ENCODE results near the gene GON4L. TPM values are rescaled to one million over a fixed set of nuclear protein-coding genes. Genes with fewer than 3 reads are reported as not detected.
"Not testable (repeated sequence)": the region's sequence is repeated elsewhere in the genome, so short reads cannot be mapped to it uniquely, and the experiment has no call there.

Gene GON4L
- total and polyA plus RNA-seq, 9 donors: 25.4 to 36.9 (median 28.0) TPM

GRCh38 chr1:155831279-155831976 lies 25.6 kb downstream of the GON4L start:
- no peak overlapping the region for H3K27ac ChIP-seq (ENCODE audit: low read length)
- 97% methylated on average over 3 of the region's 7 CpGs for WGBS (ENCODE audit: insufficient coverage)
- DNase-seq: no peak
- H3K4me3 ChIP-seq (ENCODE audit: low read length): no peak overlapping the region
- no peaks in the 10 kb centered on the region for H3K9me3 ChIP-seq (replicated peaks; ENCODE audit: control insufficient read depth, low read depth, low read length)
- no peaks in the 10 kb centered on the region for H3K27me3 ChIP-seq (ENCODE audit: control insufficient read depth, insufficient read depth, low read length)
- peaks cover 6% of the 10 kb centered on the region for H3K36me3 ChIP-seq (ENCODE audit: control insufficient read depth, insufficient read depth, low read length)
- no peaks in the 10 kb centered on the region for H3K4me1 ChIP-seq (ENCODE audit: control insufficient read depth, insufficient read depth, low read length)

DNA sequence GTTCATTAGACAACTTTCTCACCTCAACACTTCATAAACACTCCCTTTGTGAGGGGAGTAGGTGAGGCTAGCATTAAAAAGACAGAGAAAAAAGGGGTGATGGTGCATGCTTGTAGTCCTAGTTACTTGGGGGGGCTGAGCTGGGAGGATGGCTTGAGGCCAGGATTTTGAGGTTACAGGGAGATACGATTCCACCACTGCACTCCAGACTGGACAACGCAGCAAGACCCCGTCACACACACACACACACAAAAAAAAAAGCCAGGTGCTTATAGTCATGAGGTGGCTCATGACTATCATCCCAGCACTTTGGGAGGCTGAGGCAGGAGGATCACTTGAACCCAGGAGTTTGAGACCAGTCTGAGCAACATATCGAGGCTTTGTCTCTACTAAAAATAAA lies 29.6 kb downstream of the GON4L start:
- no peaks in the 10 kb centered on the region for H3K4me1 ChIP-seq (ENCODE audit: control insufficient read depth, insufficient read depth, low read length)
- H3K4me3 ChIP-seq (ENCODE audit: low read length): no peak overlapping the region
- no peak for DNase-seq
- peaks cover 17% of the 10 kb centered on the region for H3K36me3 ChIP-seq (ENCODE audit: control insufficient read depth, insufficient read depth, low read length)
- no peak overlapping the region for H3K27ac ChIP-seq (ENCODE audit: low read length)
- no CpG with 5 or more reads among the region's 4 CpGs for WGBS (ENCODE audit: insufficient coverage)
- H3K9me3 ChIP-seq (replicated peaks; ENCODE audit: control insufficient read depth, low read depth, low read length): no peaks in the 10 kb centered on the region
- no peaks in the 10 kb centered on the region for H3K27me3 ChIP-seq (ENCODE audit: control insufficient read depth, insufficient read depth, low read length)

- DNase-seq: no peak
- Histone ChIP-seq H3K27ac (ENCODE audit: low read length) (no peak overlapping the region), H3K9me3 (replicated peaks; ENCODE audit: control insufficient read depth, low read depth, low read length) (no peaks in the 10 kb centered on the region), H3K4me1 (ENCODE audit: control insufficient read depth, insufficient read depth, low read length) (no peaks in the 10 kb centered on the region), H3K27me3 (ENCODE audit: control insufficient read depth, insufficient read depth, low read length) (no peaks in the 10 kb centered on the region), H3K4me3 (ENCODE audit: low read length) (no peak overlapping the region), H3K36me3 (ENCODE audit: control insufficient read depth, insufficient read depth, low read length) (peaks cover 46% of the 10 kb centered on the region)
- WGBS (ENCODE audit: insufficient coverage): no CpG with 5 or more reads among the region's 1 CpG
Observed at GRCh38 chr1:155816351-155816750, 40.7 kb downstream of the GON4L start.

GRCh38 chr1:155813672-155814071 lies 43.3 kb downstream of the GON4L start:
- no peak overlapping the region for H3K27ac ChIP-seq (ENCODE audit: low read length)
- WGBS (ENCODE audit: insufficient coverage): no CpG with 5 or more reads among the region's 3 CpGs
- H3K27me3 ChIP-seq (ENCODE audit: control insufficient read depth, insufficient read depth, low read length): no peaks in the 10 kb centered on the region
- peaks cover 42% of the 10 kb centered on the region for H3K36me3 ChIP-seq (ENCODE audit: control insufficient read depth, insufficient read depth, low read length)
- H3K4me1 ChIP-seq (ENCODE audit: control insufficient read depth, insufficient read depth, low read length): no peaks in the 10 kb centered on the region
- DNase-seq: no peak
- no peak overlapping the region for H3K4me3 ChIP-seq (ENCODE audit: low read length)
- H3K9me3 ChIP-seq (replicated peaks; ENCODE audit: control insufficient read depth, low read depth, low read length): no peaks in the 10 kb centered on the region

DNA sequence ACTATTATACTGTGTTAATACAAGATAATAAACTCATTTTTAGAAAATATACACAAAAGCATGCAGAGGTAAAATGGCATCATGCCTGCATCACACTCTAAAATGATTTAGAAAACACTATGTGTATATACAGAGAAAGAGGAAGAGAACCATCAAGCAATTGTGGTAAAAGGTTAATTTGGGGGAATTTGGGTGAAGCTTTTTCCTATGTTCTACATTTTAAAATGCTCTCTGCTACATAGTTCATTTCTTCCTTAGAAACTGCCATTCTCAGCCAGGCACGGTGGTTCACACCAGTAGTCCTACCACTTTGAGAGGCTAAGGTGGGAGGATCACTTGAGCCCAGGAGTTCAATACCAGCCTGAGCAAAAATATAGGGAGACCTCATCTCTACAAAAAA lies 44.1 kb downstream of the GON4L start:
- H3K4me3 ChIP-seq (ENCODE audit: low read length): no peak overlapping the region
- WGBS (ENCODE audit: insufficient coverage): no CpG with 5 or more reads among the region's 1 CpG
- DNase-seq: no peak
- no peaks in the 10 kb centered on the region for H3K4me1 ChIP-seq (ENCODE audit: control insufficient read depth, insufficient read depth, low read length)
- peaks cover 42% of the 10 kb centered on the region for H3K36me3 ChIP-seq (ENCODE audit: control insufficient read depth, insufficient read depth, low read length)
- H3K9me3 ChIP-seq (replicated peaks; ENCODE audit: control insufficient read depth, low read depth, low read length): no peaks in the 10 kb centered on the region
- H3K27me3 ChIP-seq (ENCODE audit: control insufficient read depth, insufficient read depth, low read length): no peaks in the 10 kb centered on the region
- H3K27ac ChIP-seq (ENCODE audit: low read length): no peak overlapping the region

DNA sequence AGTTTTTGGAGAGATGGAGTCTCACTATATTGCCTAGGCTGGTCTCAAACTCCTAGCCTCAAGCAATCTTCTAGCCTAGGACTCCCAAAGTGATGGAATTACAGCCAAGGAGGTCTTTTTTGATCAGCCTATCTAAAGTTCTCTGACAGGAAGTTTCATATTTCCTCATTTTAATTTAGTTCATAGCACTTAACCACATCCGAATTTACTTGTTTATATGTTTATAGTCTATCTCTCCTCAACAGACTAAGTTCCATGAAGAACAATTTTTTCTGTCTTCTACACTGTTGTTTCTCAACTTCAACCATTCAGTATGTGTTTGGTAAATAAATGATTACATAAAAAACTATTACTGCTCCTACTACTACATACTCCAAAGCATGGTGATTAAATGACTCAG lies 47.9 kb downstream of the GON4L start:
- Histone ChIP-seq H3K27ac (ENCODE audit: low read length) (no peak overlapping the region), H3K4me3 (ENCODE audit: low read length) (no peak overlapping the region), H3K36me3 (ENCODE audit: control insufficient read depth, insufficient read depth, low read length) (peaks cover 51% of the 10 kb centered on the region), H3K9me3 (replicated peaks; ENCODE audit: control insufficient read depth, low read depth, low read length) (no peaks in the 10 kb centered on the region), H3K4me1 (ENCODE audit: control insufficient read depth, insufficient read depth, low read length) (no peaks in the 10 kb centered on the region), H3K27me3 (ENCODE audit: control insufficient read depth, insufficient read depth, low read length) (no peaks in the 10 kb centered on the region)
- no peak for DNase-seq
- no CpG with 5 or more reads among the region's 1 CpG for WGBS (ENCODE audit: insufficient coverage)

- H3K27ac ChIP-seq (ENCODE audit: low read length): no peak overlapping the region
- H3K4me1 ChIP-seq (ENCODE audit: control insufficient read depth, insufficient read depth, low read length): no peaks in the 10 kb centered on the region
- peaks cover 42% of the 10 kb centered on the region for H3K36me3 ChIP-seq (ENCODE audit: control insufficient read depth, insufficient read depth, low read length)
Observed at GRCh38 chr1:155801149-155801548, 55.9 kb downstream of the GON4L start.

DNA sequence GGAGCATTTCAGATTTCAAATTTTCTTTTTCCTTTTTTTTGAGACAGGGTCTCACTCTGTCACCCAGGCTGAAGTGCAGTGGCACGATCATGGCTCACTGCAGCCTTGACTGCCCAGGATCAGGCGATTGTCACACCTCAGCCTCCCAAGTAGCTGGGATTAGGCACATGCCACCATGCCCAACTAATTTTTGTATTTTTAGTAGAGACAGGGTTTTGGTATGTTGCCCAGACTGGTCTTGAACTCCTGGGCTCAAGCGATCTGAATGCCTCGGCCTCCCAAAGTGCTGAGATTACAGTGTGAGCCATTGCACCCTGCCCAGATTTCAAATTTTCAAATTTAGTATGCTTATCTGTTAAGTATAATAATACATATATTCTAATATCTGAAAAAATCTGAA lies 61.4 kb downstream of the GON4L start:
- not testable (repeated sequence) for H3K9me3 ChIP-seq (replicated peaks; ENCODE audit: control insufficient read depth, low read depth, low read length); H3K4me1 ChIP-seq (ENCODE audit: control insufficient read depth, insufficient read depth, low read length); H3K4me3 ChIP-seq (ENCODE audit: low read length); H3K27ac ChIP-seq (ENCODE audit: low read length); H3K27me3 ChIP-seq (ENCODE audit: control insufficient read depth, insufficient read depth, low read length); DNase-seq
- H3K36me3 ChIP-seq (ENCODE audit: control insufficient read depth, insufficient read depth, low read length): peaks cover 45% of the 10 kb centered on the region
- WGBS (ENCODE audit: insufficient coverage): 94% methylated on average over 2 of the region's 4 CpGs

More at GRCh38 chr1:155801149-155801548, 55.9 kb downstream of the GON4L start:
- Histone ChIP-seq H3K9me3 (replicated peaks; ENCODE audit: control insufficient read depth, low read depth, low read length) (no peaks in the 10 kb centered on the region), H3K4me3 (ENCODE audit: low read length) (no peak overlapping the region), H3K27me3 (ENCODE audit: control insufficient read depth, insufficient read depth, low read length) (no peaks in the 10 kb centered on the region)
- no peak for DNase-seq

GRCh38 chr1:155794605-155795245 lies 62.3 kb downstream of the GON4L start:
- Histone ChIP-seq H3K4me1 (ENCODE audit: control insufficient read depth, insufficient read depth, low read length) (no peaks in the 10 kb centered on the region), H3K27me3 (ENCODE audit: control insufficient read depth, insufficient read depth, low read length) (no peaks in the 10 kb centered on the region), H3K27ac (ENCODE audit: low read length) (no peak overlapping the region), H3K9me3 (replicated peaks; ENCODE audit: control insufficient read depth, low read depth, low read length) (no peaks in the 10 kb centered on the region), H3K4me3 (ENCODE audit: low read length) (no peak overlapping the region), H3K36me3 (ENCODE audit: control insufficient read depth, insufficient read depth, low read length) (peaks cover 39% of the 10 kb centered on the region)
- WGBS (ENCODE audit: insufficient coverage): 100% methylated on average over 3 of the region's 4 CpGs
- no peak for DNase-seq

- Histone ChIP-seq H3K4me3 (ENCODE audit: low read length) (no peak overlapping the region), H3K27me3 (ENCODE audit: control insufficient read depth, insufficient read depth, low read length) (no peaks in the 10 kb centered on the region), H3K9me3 (replicated peaks; ENCODE audit: control insufficient read depth, low read depth, low read length) (no peaks in the 10 kb centered on the region), H3K4me1 (ENCODE audit: control insufficient read depth, insufficient read depth, low read length) (no peaks in the 10 kb centered on the region), H3K27ac (ENCODE audit: low read length) (no peak overlapping the region), H3K36me3 (ENCODE audit: control insufficient read depth, insufficient read depth, low read length) (peaks cover 30% of the 10 kb centered on the region)
- no CpG with 5 or more reads among the region's 1 CpG for WGBS (ENCODE audit: insufficient coverage)
- DNase-seq: no peak
Observed at GRCh38 chr1:155793213-155793612, 63.8 kb downstream of the GON4L start.
